K562 (cell line): ENCODE data around the gene PITPNM3. TPM values are rescaled to one million over a fixed set of nuclear protein-coding genes. Genes with fewer than 3 reads are reported as not detected.

Source experiments
- ARHGAP35 ChIP-seq: fragments of 450-650 bp; IDR thresholded peaks from 2 replicates; pipeline ENCODE4 v1.6.1; 2018; ENCODE audit not compliant: partially characterized antibody
- PBX2 ChIP-seq, 2 experiments: IDR thresholded peaks in 1 of 2; conservative IDR thresholded peaks in 1 of 2; 2 replicates each; pipeline ENCODE4 v1.6.1; 2016; ENCODE audit warnings: low read depth in 2 of 2, mild to moderate bottlenecking in 1 of 2, missing compliant biosample characterization in 1 of 2, missing genetic modification characterization in 1 of 2, moderate library complexity in 1 of 2
- RFX5 ChIP-seq: IDR thresholded peaks from 2 replicates; pipeline ENCODE4 v1.6.1; 2011; ENCODE audit warnings: low read depth, mild to moderate bottlenecking, improper control_type of control experiment, low read length
- ZBTB40 ChIP-seq, 2 experiments: fragments of 450-650 bp in 1 of 2; sonication (generic) in 1 of 2; formaldehyde crosslinking in 1 of 2; IDR thresholded peaks; 2 replicates each; pipeline versions ENCODE4 v1.7.1 to v1.9.0; 2016 to 2022; ENCODE audit warnings: inconsistent platforms in 1 of 2, mild to moderate bottlenecking in 1 of 2, missing genetic modification reagents in 1 of 2
- polyA plus RNA-seq, 8 experiments: library from polyadenylated mRNA; depleted of rRNA in 4 of 8; stranded (reverse) in 5 of 8; unstranded in 3 of 8; fragments of >200 nt; fragmentation: Nextera tagmentation in 2 of 8; fragmentation: Illumina TruSeq in 1 of 8; extraction: Ambion mirVana in 2 of 8; extraction: Trizol in 1 of 8; gene quantifications; 2 replicates each; pipeline versions ENCODE4 v1.2.1 to v1.2.3, GENCODE V29; 2011 to 2014; ENCODE audit warnings: inconsistent platforms in 1 of 8, missing spikeins in 1 of 8
- total RNA-seq, 7 experiments: library from RNA; depleted of rRNA in 6 of 7; stranded (reverse); fragments of >200 nt in 6 of 7; fragmentation: Illumina TruSeq in 2 of 7; extraction: Trizol in 2 of 7; gene quantifications; 2 replicates each; pipeline versions ENCODE4 v1.2.1 to v1.2.3, GENCODE V29; 2011 to 2021; ENCODE audit warnings: low replicate concordance in 1 of 7

The PITPNM3 gene
- total and polyA plus RNA-seq, 9 of the 15 experiments (the other 6 are each of a cell fraction or from before 2014, with no cell fraction given), result 0.14 to 0.38 (median 0.22) TPM; not detected in 2

- TF ChIP-seq ZBTB40 (IDR thresholded peaks at IDR 0.05), result peak; percentile 48
- no peak for TF ChIP-seq ZBTB40 (CRISPR knock-in tag; IDR thresholded peaks at IDR 0.05)
- no peak for TF ChIP-seq PBX2 (CRISPR knock-in tag; IDR thresholded peaks at IDR 0.05; ENCODE audit: low read depth)
- TF ChIP-seq PBX2 (tag; conservative IDR thresholded peaks at IDR 0.05; ENCODE audit: low read depth), result 0 out of 2 replicates have a peak, but pooled peaks have one; percentile 13
- TF ChIP-seq RFX5, result no peak
- TF ChIP-seq ARHGAP35, result no peak
These were observed 95.7 kb downstream of the PITPNM3 start (continued) for GRCh38 chr17:6460531-6461161.
